H9 (cell line): ENCODE data around the gene TNPO3. TPM values are rescaled to one million over a fixed set of nuclear protein-coding genes. Genes with fewer than 3 reads are reported as not detected.

Experiments used
- DNase-seq: peaks from one replicate; pipeline ENCODE4 v3.0.0-alpha.2; 2017
- H2AFZ ChIP-seq: one replicate; pipeline ENCODE4 v1.6.1; 2013; ENCODE audit warnings: mild to moderate bottlenecking, low read length, control low read depth, moderate library complexity
- H2AK5ac ChIP-seq: 2 replicates; pipeline ENCODE4 v1.6.1; 2013; ENCODE audit warnings: low read length, control low read depth, mixed read lengths; ENCODE audit not compliant: insufficient read length
- H2BK120ac ChIP-seq: one replicate; pipeline ENCODE4 v1.6.1; 2013; ENCODE audit warnings: low read depth, mild to moderate bottlenecking, low read length, control low read depth, inconsistent platforms; ENCODE audit not compliant: poor library complexity, severe bottlenecking
- H2BK12ac ChIP-seq: 2 replicates; pipeline ENCODE4 v1.6.1; 2013; ENCODE audit warnings: low read length, control low read depth, mixed read lengths, low read depth; ENCODE audit not compliant: insufficient read length
- H2BK15ac ChIP-seq: 2 replicates; pipeline ENCODE4 v1.6.1; 2013; ENCODE audit warnings: low read depth, low read length, control low read depth
- H2BK20ac ChIP-seq: one replicate; pipeline ENCODE4 v1.6.1; 2013; ENCODE audit warnings: low read depth, mild to moderate bottlenecking, low read length, control low read depth, inconsistent platforms; ENCODE audit not compliant: poor library complexity, severe bottlenecking
- H2BK5ac ChIP-seq: 2 replicates; pipeline ENCODE4 v1.6.1; 2013; ENCODE audit warnings: low read length, control low read depth, mixed read lengths; ENCODE audit not compliant: insufficient read length
- H3K14ac ChIP-seq: 2 replicates; pipeline ENCODE4 v1.6.1; 2013; ENCODE audit warnings: low read length, control low read depth; ENCODE audit not compliant: insufficient read depth
- H3K18ac ChIP-seq: 2 replicates; pipeline ENCODE4 v1.6.1; 2013; ENCODE audit warnings: low read depth, mild to moderate bottlenecking, mixed read lengths, low read length, control low read depth; ENCODE audit not compliant: insufficient read length
- H3K23ac ChIP-seq: 2 replicates; pipeline ENCODE4 v1.6.1; 2013; ENCODE audit warnings: low read length, control low read depth, mixed read lengths, low read depth; ENCODE audit not compliant: insufficient read length
- H3K23me2 ChIP-seq: 2 replicates; pipeline ENCODE4 v1.6.1; 2013; ENCODE audit warnings: low read depth, mild to moderate bottlenecking, mixed read lengths, low read length, control low read depth; ENCODE audit not compliant: insufficient read length, poor library complexity, severe bottlenecking
- H3K27ac ChIP-seq: 2 replicates; pipeline ENCODE4 v1.5.1; 2013; ENCODE audit warnings: low read length, control low read depth, mixed read lengths, low read depth; ENCODE audit not compliant: insufficient read length
- H3K27me3 ChIP-seq: 2 replicates; pipeline ENCODE4 v1.6.1; 2013; ENCODE audit warnings: low read length, control low read depth, inconsistent platforms; ENCODE audit not compliant: insufficient read depth
- H3K4ac ChIP-seq: 2 replicates; pipeline ENCODE4 v1.6.1; 2013; ENCODE audit warnings: low read depth, mild to moderate bottlenecking, control low read depth, inconsistent platforms, low read length, moderate library complexity
- H3K4me1 ChIP-seq: 2 replicates; pipeline ENCODE4 v1.6.1; 2013; ENCODE audit warnings: low read length, control low read depth, inconsistent platforms; ENCODE audit not compliant: insufficient read depth
- H3K4me2 ChIP-seq: 2 replicates; pipeline ENCODE4 v1.6.1; 2013; ENCODE audit warnings: low read length, control low read depth, mixed read lengths; ENCODE audit not compliant: insufficient read length, insufficient read depth
- H3K56ac ChIP-seq: 2 replicates; pipeline ENCODE4 v1.6.1; 2013; ENCODE audit warnings: low read depth, mild to moderate bottlenecking, mixed read lengths, low read length, control low read depth; ENCODE audit not compliant: insufficient read length
- H3K79me1 ChIP-seq: 2 replicates; pipeline ENCODE4 v1.6.1; 2013; ENCODE audit warnings: low read depth, mild to moderate bottlenecking, moderate library complexity, low read length, control low read depth, inconsistent platforms; ENCODE audit not compliant: insufficient read depth, poor library complexity, severe bottlenecking
- H3K79me2 ChIP-seq: 2 replicates; pipeline ENCODE4 v1.6.1; 2013; ENCODE audit warnings: low read length, control low read depth, inconsistent platforms; ENCODE audit not compliant: insufficient read depth
- H3K9ac ChIP-seq: 2 replicates; pipeline ENCODE4 v1.6.1; 2013; ENCODE audit warnings: low read length, control low read depth, mixed read lengths; ENCODE audit not compliant: insufficient read length; ENCODE audit errors: extremely low read depth
- H3K9me3 ChIP-seq: one replicate; pipeline ENCODE4 v1.6.1; 2013; ENCODE audit warnings: low read depth, low read length, inconsistent platforms; ENCODE audit not compliant: control insufficient read depth
- H3T11ph ChIP-seq: one replicate; pipeline ENCODE4 v1.6.1; 2013; ENCODE audit warnings: mild to moderate bottlenecking, low read length, control low read depth, inconsistent platforms
- H4K20me1 ChIP-seq: one replicate; pipeline ENCODE4 v1.6.1; 2013; ENCODE audit not compliant: control insufficient read depth, insufficient read length, insufficient read depth
- H4K5ac ChIP-seq: 2 replicates; pipeline ENCODE4 v1.6.1; 2013; ENCODE audit warnings: low read depth, mild to moderate bottlenecking, mixed read lengths, low read length, control low read depth; ENCODE audit not compliant: insufficient read length
- H4K8ac ChIP-seq: replicated peaks from 2 replicates; pipeline ENCODE4 v1.6.1; 2013; ENCODE audit warnings: low read length, control low read depth, mixed read lengths, low read depth; ENCODE audit not compliant: insufficient read length
- H4K91ac ChIP-seq: 2 replicates; pipeline ENCODE4 v1.6.1; 2013; ENCODE audit warnings: low read depth, mild to moderate bottlenecking, moderate library complexity, mixed read lengths, low read length, control low read depth; ENCODE audit not compliant: insufficient read length
- H3K27ac Mint-ChIP-seq, 3 experiments: 2 replicates in 2 of 3; 3 replicates in 1 of 3; pipeline ENCODE4 v1.8.0; 2020 to 2021; ENCODE audit warnings: mixed read lengths in 3 of 3, mild to moderate bottlenecking in 1 of 3, moderate library complexity in 1 of 3
- H3K27me3 Mint-ChIP-seq: 2 replicates; pipeline ENCODE4 v1.8.0; 2021; ENCODE audit warnings: low read depth, mild to moderate bottlenecking, moderate library complexity, mixed read lengths
- H3K36me3 Mint-ChIP-seq, 3 experiments: 2 replicates in 2 of 3; 3 replicates in 1 of 3; pipeline ENCODE4 v1.8.0; 2020 to 2021; ENCODE audit warnings: low read depth in 3 of 3, mixed read lengths in 3 of 3; ENCODE audit not compliant: insufficient read depth in 1 of 3
- H3K4me1 Mint-ChIP-seq, 2 experiments: 2 replicates each; pipeline ENCODE4 v1.8.0; 2020; ENCODE audit warnings: mixed read lengths in 2 of 2
- H3K4me3 Mint-ChIP-seq, 2 experiments: 2 replicates in 1 of 2; 3 replicates in 1 of 2; pipeline ENCODE4 v1.8.0; 2020 to 2021; ENCODE audit warnings: mild to moderate bottlenecking in 2 of 2, mixed read lengths in 2 of 2, moderate library complexity in 1 of 2
- H3K9me3 Mint-ChIP-seq, 2 experiments: 2 replicates in 1 of 2; 3 replicates in 1 of 2; pipeline ENCODE4 v1.8.0; 2020; ENCODE audit warnings: mild to moderate bottlenecking in 2 of 2, mixed read lengths in 2 of 2, moderate library complexity in 1 of 2
- CTCF ChIP-seq: fragments of 200-600 bp; sonication (generic); conservative IDR thresholded peaks from 3 replicates; pipeline ENCODE4 v1.8.0; 2021; ENCODE audit warnings: antibody characterized with exemption, mild to moderate bottlenecking
- WGBS: extraction: QIAGEN DNeasy Blood & Tissue Kit; methylation state at CpG from one replicate; pipeline ENCODE4 v1.1.7; 2013; ENCODE audit warnings: missing lambda C conversion rate, low lambda C conversion rate, mixed read lengths; ENCODE audit not compliant: insufficient read length; ENCODE audit errors: extremely low coverage; 5-methylcytosine and 5-hydroxymethylcytosine counted together
- total RNA-seq: library from RNA; stranded (reverse); gene quantifications from 2 replicates; pipeline ENCODE4 v1.2.1, GENCODE V29; 2021

Gene TNPO3
- total RNA-seq, 1 experiment from 2014 or later = 90.1 TPM

- no peak for TF ChIP-seq CTCF
- Histone ChIP-seq H2BK15ac (no peak overlapping the region), H3K56ac (no peak overlapping the region), H3K23ac (no peak overlapping the region), H3K27me3 (no peaks in the 10 kb centered on the region), H3K4ac (no peak overlapping the region), H4K8ac (no peak overlapping the region), H4K5ac (no peak overlapping the region), H3K23me2 (no peaks in the 10 kb centered on the region), H4K20me1 (no peaks in the 10 kb centered on the region), H3T11ph (no peak overlapping the region), H3K9ac (no peak overlapping the region), H3K9me3 (no peaks in the 10 kb centered on the region), H2BK12ac (no peak overlapping the region), H2AFZ (no peak overlapping the region), H4K91ac (no peak overlapping the region), H3K79me2 (no peaks in the 10 kb centered on the region), H2AK5ac (no peak overlapping the region), H3K79me1 (no peaks in the 10 kb centered on the region), H3K4me2 (no peak overlapping the region), H2BK5ac (no peak overlapping the region), H3K14ac (no peak overlapping the region), H3K18ac (no peak overlapping the region), H3K4me1 (peaks cover 5% of the 10 kb centered on the region), H3K27ac (no peak overlapping the region), H2BK20ac (no peak overlapping the region), H2BK120ac (no peak overlapping the region)
- no peak for DNase-seq
- no peaks in the 10 kb centered on the region for H3K27me3 Mint-ChIP-seq
- peaks cover 31 to 33% of the 10 kb centered on the region in 2 experiments for H3K4me1 Mint-ChIP-seq
- no CpG with 5 or more reads among the region's 2 CpGs for WGBS
- peaks cover 11 to 65% (median 59%) of the 10 kb centered on the region in 3 experiments for H3K36me3 Mint-ChIP-seq
- no peaks in the 10 kb centered on the region for H3K9me3 Mint-ChIP-seq
- H3K27ac Mint-ChIP-seq = peak overlapping the region in 1 of 3 experiments; percentile 87; a peak in 2 of 7 replicates
- no peak overlapping the region for H3K4me3 Mint-ChIP-seq
These were observed 100.8 kb downstream of the TNPO3 start for GRCh38 chr7:128954150-128954549.
